ENCODE data around the gene ZNF326. TPM values are rescaled to one million over a fixed set of nuclear protein-coding genes. Genes with fewer than 3 reads are reported as not detected.

Gene ZNF326
- polyA plus RNA-seq, 1 of the 3 experiments (the other 2 are of a cell fraction) = 16.4 TPM

DNA sequence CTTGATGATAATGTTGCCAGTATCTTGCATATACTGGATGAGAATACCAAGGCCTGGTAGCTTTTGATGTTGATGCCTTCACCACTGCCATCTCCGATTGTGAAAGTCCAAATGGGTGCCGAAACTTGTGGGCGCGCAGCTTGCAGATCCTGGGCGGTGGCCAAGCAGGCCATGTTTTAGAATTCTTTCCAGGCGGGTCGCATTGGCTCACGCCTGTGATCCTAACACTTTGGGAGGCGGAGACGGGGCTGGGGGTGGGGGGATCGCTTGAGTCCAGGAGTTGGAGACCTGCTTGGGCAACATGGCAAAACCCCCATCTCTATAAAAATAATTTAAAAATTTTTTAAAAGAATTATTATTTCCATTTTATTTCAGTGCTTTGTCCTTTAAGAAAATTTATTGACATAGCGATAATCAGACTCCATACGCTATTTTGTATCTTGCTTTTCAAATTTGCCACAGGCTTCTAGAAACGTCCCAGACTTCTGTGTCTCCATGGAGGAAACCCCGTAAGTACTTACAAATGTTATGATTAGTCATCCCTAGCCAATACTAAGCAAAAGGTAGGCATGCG, 592 bp upstream of the ZNF326 start:
- CTCF ChIA-PET = interaction anchor here (0.9 to 3.9 kb wide), 3 partner anchors 159 to 231 kb away, joined by 3 to 31 read pairs (median 3); no protein-coding TSS in a partner anchor
- DNase-seq = no peak
- no peaks in the 10 kb centered on the region for H3K27me3 ChIP-seq (ENCODE audit: insufficient read depth)
- H4K20me1 ChIP-seq (ENCODE audit: insufficient read depth) = peaks cover 37% of the 10 kb centered on the region
- peaks cover 5% of the 10 kb centered on the region for H3F3A ChIP-seq (replicated peaks; ENCODE audit: insufficient read depth)
- no peaks in the 10 kb centered on the region for H3K9me2 ChIP-seq
- H3K9me3 ChIP-seq = no peaks in the 10 kb centered on the region
- H3K4me2 ChIP-seq = peak overlapping the region; percentile 81; the same call in 1 of the 2 replicates
- peaks cover 17 to 28% of the 10 kb centered on the region in 2 experiments; a peak in 3 of 4 replicates for H3K4me1 ChIP-seq (ENCODE audit: control insufficient read depth in 1 of 2, insufficient read depth in 2 of 2, low read depth in 1 of 2, low read length in 1 of 2)
- H3K79me2 ChIP-seq (ENCODE audit: insufficient read depth) = peaks cover 43% of the 10 kb centered on the region
- POLR2A ChIA-PET = interaction anchor here (1.0 kb wide), 1 partner anchor 469 kb away, joined by 4 read pairs; no protein-coding TSS in a partner anchor
- H3K4me3 ChIP-seq (ENCODE audit: low read depth in 2 of 2, low read length in 1 of 2) = peak overlapping the region; percentile 92
- 75% methylated on average over 16 of the region's 16 CpGs for whole genome bisulfite sequencing (ENCODE audit: low lambda C conversion rate)
- peaks cover 8 to 13% of the 10 kb centered on the region in 2 experiments for H3K36me3 ChIP-seq (replicated peaks in 1 of 2; ENCODE audit: control insufficient read depth in 1 of 2, insufficient read depth in 2 of 2, low read length in 1 of 2)
- peak overlapping the region; percentile 98 for H3K9ac ChIP-seq
- peak overlapping the region; percentile 83 to 95 for H3K27ac ChIP-seq (ENCODE audit: low read depth in 2 of 2, low read length in 1 of 2)
- no peak for TF ChIP-seq EP300 (IDR thresholded peaks at IDR 0.05; ENCODE audit: borderline replicate concordance in 1 of 2, low read depth in 1 of 2, low read length in 1 of 2)
- no peak for TF ChIP-seq EZH2phosphoT487 (IDR thresholded peaks at IDR 0.05; ENCODE audit: borderline replicate concordance, low read depth)
- peak; percentile 35; the same call in 1 of the 2 replicates for TF ChIP-seq FOSL2 (IDR thresholded peaks at IDR 0.05; ENCODE audit: borderline replicate concordance, low read depth)
- no peak for TF ChIP-seq RXRA (IDR thresholded peaks at IDR 0.05; ENCODE audit: borderline replicate concordance, low read depth)
- 0 out of 2 replicates have a peak, but pooled peaks have one; percentile 2 for TF ChIP-seq TCF12 (IDR thresholded peaks at IDR 0.05)
- H2AFZ ChIP-seq (ENCODE audit: low read depth) = peak overlapping the region; percentile 87

GRCh38 chr1:89995598-89996449, 914 bp downstream of the ZNF326 start:
- ChIA-PET CTCF (no interaction called here), POLR2A (interaction anchor here (1.0 kb wide), 1 partner anchor 470 kb away, joined by 4 read pairs; no protein-coding TSS in a partner anchor)
- WGBS (ENCODE audit: low lambda C conversion rate) = 0% methylated on average over 5 of the region's 15 CpGs

More at GRCh38 chr1:89995598-89996449, 914 bp downstream of the ZNF326 start:
- Histone ChIP-seq H4K20me1 (ENCODE audit: insufficient read depth) (peaks cover 52% of the 10 kb centered on the region), H3K27me3 (ENCODE audit: insufficient read depth) (no peaks in the 10 kb centered on the region), H3K9ac (peak overlapping the region; percentile 98), H3K79me2 (ENCODE audit: insufficient read depth) (peaks cover 58% of the 10 kb centered on the region), H3K27ac (ENCODE audit: low read depth in 2 of 2, low read length in 1 of 2) (peak overlapping the region; percentile 95 to 97), H3K9me2 (no peaks in the 10 kb centered on the region), H3F3A (replicated peaks; ENCODE audit: insufficient read depth) (peaks cover 5% of the 10 kb centered on the region), H3K4me3 (ENCODE audit: low read depth in 2 of 2, low read length in 1 of 2) (peak overlapping the region; percentile 92), H2AFZ (ENCODE audit: low read depth) (peak overlapping the region; percentile 70; the same call in 1 of the 2 replicates), H3K4me1 (ENCODE audit: control insufficient read depth in 1 of 2, insufficient read depth in 2 of 2, low read depth in 1 of 2, low read length in 1 of 2) (peaks cover 12 to 33% of the 10 kb centered on the region in 2 experiments; a peak in 3 of 4 replicates), H3K36me3 (replicated peaks in 1 of 2; ENCODE audit: control insufficient read depth in 1 of 2, insufficient read depth in 2 of 2, low read length in 1 of 2) (peaks cover 19% of the 10 kb centered on the region in 2 experiments), H3K9me3 (no peaks in the 10 kb centered on the region), H3K4me2 (peak overlapping the region; percentile 81)
- DNase-seq = no peak
- TF ChIP-seq NRF1 (IDR thresholded peaks at IDR 0.05; ENCODE audit: low read depth, low read length) = no peak
- TF ChIP-seq, protein P1, sequence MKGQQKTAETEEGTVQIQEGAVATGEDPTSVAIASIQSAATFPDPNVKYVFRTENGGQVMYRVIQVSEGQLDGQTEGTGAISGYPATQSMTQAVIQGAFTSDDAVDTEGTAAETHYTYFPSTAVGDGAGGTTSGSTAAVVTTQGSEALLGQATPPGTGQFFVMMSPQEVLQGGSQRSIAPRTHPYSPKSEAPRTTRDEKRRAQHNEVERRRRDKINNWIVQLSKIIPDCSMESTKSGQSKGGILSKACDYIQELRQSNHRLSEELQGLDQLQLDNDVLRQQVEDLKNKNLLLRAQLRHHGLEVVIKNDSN (IDR thresholded peaks at IDR 0.05; ENCODE audit: borderline replicate concordance, low read depth) = no peak
- peak; percentile 38; the same call in 1 of the 2 replicates for TF ChIP-seq GATA2 (CRISPR knock-in tag; IDR thresholded peaks at IDR 0.05)
